ENCODE results near the gene DOCK4.
"Not testable (repeated sequence)": the region's sequence is repeated elsewhere in the genome, so short reads cannot be mapped to it uniquely, and the experiment has no call there.

Gene DOCK4

DNA sequence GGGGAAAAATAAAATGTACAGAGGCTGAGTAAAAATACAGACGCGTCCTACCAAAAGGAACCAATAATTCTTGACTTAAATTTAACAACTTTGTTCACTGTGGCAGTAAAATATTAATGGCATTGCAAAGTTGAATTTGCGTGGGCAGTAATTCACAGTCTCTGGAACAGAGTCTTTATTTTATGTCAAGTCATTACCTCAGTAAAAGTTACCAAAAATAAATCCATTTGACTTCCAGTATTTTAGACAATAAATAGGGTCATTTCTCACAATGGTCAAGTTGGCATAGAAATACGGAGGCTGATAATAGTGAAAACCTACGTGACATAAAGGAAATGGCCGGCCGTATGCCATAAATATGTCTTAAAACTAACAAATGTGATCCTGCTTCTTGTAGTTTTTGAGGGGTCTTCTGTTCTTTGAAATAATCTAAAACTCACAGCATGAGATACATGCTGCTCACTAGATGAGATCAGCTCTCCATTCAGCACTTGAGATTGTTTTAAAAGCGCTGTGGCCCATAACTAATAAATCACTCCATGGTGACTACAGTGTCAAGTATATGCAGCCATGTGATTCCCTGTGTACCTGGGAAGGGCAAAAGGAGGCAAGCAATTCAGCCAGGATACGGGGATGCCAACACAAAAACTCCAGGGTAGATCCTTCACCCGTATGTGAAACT, 75.3 kb downstream of the DOCK4 start:
- no peak for DNase-seq
- H3K4me1 ChIP-seq, result peaks cover 18% of the 10 kb centered on the region
- no peaks in the 10 kb centered on the region for H3K27me3 ChIP-seq
- TF ChIP-seq, protein P1, sequence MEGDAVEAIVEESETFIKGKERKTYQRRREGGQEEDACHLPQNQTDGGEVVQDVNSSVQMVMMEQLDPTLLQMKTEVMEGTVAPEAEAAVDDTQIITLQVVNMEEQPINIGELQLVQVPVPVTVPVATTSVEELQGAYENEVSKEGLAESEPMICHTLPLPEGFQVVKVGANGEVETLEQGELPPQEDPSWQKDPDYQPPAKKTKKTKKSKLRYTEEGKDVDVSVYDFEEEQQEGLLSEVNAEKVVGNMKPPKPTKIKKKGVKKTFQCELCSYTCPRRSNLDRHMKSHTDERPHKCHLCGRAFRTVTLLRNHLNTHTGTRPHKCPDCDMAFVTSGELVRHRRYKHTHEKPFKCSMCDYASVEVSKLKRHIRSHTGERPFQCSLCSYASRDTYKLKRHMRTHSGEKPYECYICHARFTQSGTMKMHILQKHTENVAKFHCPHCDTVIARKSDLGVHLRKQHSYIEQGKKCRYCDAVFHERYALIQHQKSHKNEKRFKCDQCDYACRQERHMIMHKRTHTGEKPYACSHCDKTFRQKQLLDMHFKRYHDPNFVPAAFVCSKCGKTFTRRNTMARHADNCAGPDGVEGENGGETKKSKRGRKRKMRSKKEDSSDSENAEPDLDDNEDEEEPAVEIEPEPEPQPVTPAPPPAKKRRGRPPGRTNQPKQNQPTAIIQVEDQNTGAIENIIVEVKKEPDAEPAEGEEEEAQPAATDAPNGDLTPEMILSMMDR (IDR thresholded peaks at IDR 0.05; ENCODE audit: low read depth, low read length), result no peak
- no peak overlapping the region for H3K4me3 ChIP-seq (ENCODE audit: low read depth, low read length)
- no peaks in the 10 kb centered on the region for H3K9me3 ChIP-seq
- H3K36me3 ChIP-seq, result no peaks in the 10 kb centered on the region

- peaks cover 16% of the 10 kb centered on the region for H3K4me1 ChIP-seq
- no peak for DNase-seq
- no peaks in the 10 kb centered on the region for H3K9me3 ChIP-seq
- no peaks in the 10 kb centered on the region for H3K27me3 ChIP-seq
- TF ChIP-seq, protein P1 (IDR thresholded peaks at IDR 0.05; ENCODE audit: low read depth, low read length), result no peak
- H3K4me3 ChIP-seq (ENCODE audit: low read depth, low read length), result no peak overlapping the region
- H3K36me3 ChIP-seq, result no peaks in the 10 kb centered on the region
Observed at GRCh38 chr7:112129655-112130323, 76.4 kb downstream of the DOCK4 start.

GRCh38 chr7:112128461-112129425, 77.5 kb downstream of the DOCK4 start:
- peaks cover 16% of the 10 kb centered on the region for H3K4me1 ChIP-seq
- not testable (repeated sequence) for H3K4me3 ChIP-seq (ENCODE audit: low read depth, low read length); H3K9me3 ChIP-seq

GRCh38 chr7:112128041-112128440, 78.2 kb downstream of the DOCK4 start:
- not testable (repeated sequence) for H3K27me3 ChIP-seq; H3K9me3 ChIP-seq; H3K4me3 ChIP-seq (ENCODE audit: low read depth, low read length); DNase-seq; H3K36me3 ChIP-seq
- H3K4me1 ChIP-seq, result peaks cover 16% of the 10 kb centered on the region

More at GRCh38 chr7:112128461-112129425, 77.5 kb downstream of the DOCK4 start:
- H3K27me3 ChIP-seq, H3K36me3 ChIP-seq, DNase-seq: not testable (repeated sequence)

GRCh38 chr7:112125250-112125649, 80.9 kb downstream of the DOCK4 start:
- Histone ChIP-seq H3K4me3 (ENCODE audit: low read depth, low read length) (no peak overlapping the region), H3K27me3 (no peaks in the 10 kb centered on the region), H3K4me1 (no peaks in the 10 kb centered on the region), H3K36me3 (no peaks in the 10 kb centered on the region), H3K9me3 (no peaks in the 10 kb centered on the region)
- TF ChIP-seq, protein P1 (IDR thresholded peaks at IDR 0.05; ENCODE audit: low read depth, low read length), result no peak
- no peak for DNase-seq

DNA sequence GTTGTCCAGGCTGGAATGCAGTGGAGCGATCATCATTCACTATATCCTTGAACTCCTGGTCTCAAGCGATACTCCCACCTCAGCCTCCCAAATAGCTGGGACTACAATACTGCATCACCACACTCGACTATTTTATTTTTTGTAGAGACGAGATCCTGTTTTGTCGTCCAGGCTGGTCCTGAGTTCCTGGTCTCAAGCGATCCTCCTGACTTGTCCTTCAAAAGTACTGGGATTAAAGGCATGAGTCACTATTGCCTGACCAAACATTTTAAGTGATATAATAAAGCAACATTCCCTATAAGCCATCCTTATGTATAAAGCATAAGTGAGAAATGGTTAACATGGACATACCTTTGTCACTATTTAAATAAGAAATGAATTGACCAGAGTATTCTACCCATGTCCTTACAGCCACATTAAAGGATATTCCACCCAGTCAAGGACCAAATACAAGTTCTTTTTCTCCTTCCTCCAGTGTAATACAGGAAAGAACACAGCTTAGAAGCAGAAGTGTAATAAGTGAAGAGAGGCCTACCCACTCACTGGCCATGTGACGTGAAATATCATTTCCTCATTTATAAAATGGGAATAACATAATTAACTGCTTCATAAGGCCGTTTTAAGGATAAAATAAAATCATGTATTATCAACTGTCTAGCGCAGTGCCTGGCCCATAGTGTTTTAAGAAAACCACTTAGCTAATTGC, 82.0 kb downstream of the DOCK4 start:
- Histone ChIP-seq H3K4me1 (no peaks in the 10 kb centered on the region), H3K4me3 (ENCODE audit: low read depth, low read length) (no peak overlapping the region), H3K9me3 (no peaks in the 10 kb centered on the region), H3K27me3 (no peaks in the 10 kb centered on the region), H3K36me3 (no peaks in the 10 kb centered on the region)
- TF ChIP-seq, protein P1 (IDR thresholded peaks at IDR 0.05; ENCODE audit: low read depth, low read length), result no peak
- no peak for DNase-seq

Data from BE2C (cell line).